HUES48 (cell line): Measurements from ENCODE around the gene AMER2.

Experiments used
- H3K27ac ChIP-seq: one replicate; pipeline ENCODE4 v1.7.0; 2013; ENCODE audit warnings: low read depth, low read length, inconsistent platforms
- H3K27me3 ChIP-seq: 2 replicates; pipeline ENCODE4 v1.6.1; 2013; ENCODE audit warnings: mild to moderate bottlenecking, low read length; ENCODE audit not compliant: control insufficient read depth, insufficient read depth
- H3K36me3 ChIP-seq: 2 replicates; pipeline ENCODE4 v1.6.1; 2013; ENCODE audit warnings: low read length; ENCODE audit not compliant: control insufficient read depth, insufficient read depth
- H3K4me1 ChIP-seq: 2 replicates; pipeline ENCODE4 v1.6.1; 2013; ENCODE audit warnings: mild to moderate bottlenecking, low read length; ENCODE audit not compliant: control insufficient read depth, insufficient read depth
- H3K4me3 ChIP-seq: 2 replicates; pipeline ENCODE4 v1.5.1; 2013; ENCODE audit warnings: mild to moderate bottlenecking, low read depth, low read length
- H3K9ac ChIP-seq: 2 replicates; pipeline ENCODE4 v1.6.1; 2013; ENCODE audit warnings: mild to moderate bottlenecking, low read depth, low read length, moderate library complexity
- H3K9me3 ChIP-seq: 2 replicates; pipeline ENCODE4 v1.6.1; 2013; ENCODE audit warnings: low read length; ENCODE audit not compliant: control insufficient read depth, insufficient read depth

The AMER2 gene

DNA sequence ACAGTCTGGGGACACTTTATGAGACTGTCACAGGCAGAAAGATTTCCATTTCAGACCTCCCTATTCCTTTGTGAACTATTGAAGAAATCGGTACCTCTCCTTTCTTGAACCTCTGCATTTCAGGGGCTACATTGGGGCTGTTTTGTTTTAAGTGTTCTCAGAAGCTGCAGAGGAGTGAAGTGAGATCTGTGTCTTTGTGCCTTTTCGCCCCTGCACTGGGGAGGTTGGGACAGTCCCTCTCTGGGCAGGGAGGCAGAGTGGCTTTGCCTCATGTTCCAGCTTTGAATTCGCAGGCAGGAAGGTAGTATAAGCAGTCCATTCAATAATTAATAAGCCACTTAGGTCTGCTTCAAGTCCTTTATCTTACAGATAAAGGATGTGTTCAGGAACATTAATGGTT lies 9.5 kb upstream of the AMER2 start:
- no peaks in the 10 kb centered on the region for H3K36me3 ChIP-seq
- no peaks in the 10 kb centered on the region for H3K9me3 ChIP-seq
- H3K27me3 ChIP-seq = peaks cover 3% of the 10 kb centered on the region; the same call in 1 of the 2 replicates
- no peak overlapping the region for H3K4me3 ChIP-seq
- no peak overlapping the region for H3K27ac ChIP-seq
- no peak overlapping the region for H3K9ac ChIP-seq
- peaks cover 8% of the 10 kb centered on the region; the same call in 1 of the 2 replicates for H3K4me1 ChIP-seq

DNA sequence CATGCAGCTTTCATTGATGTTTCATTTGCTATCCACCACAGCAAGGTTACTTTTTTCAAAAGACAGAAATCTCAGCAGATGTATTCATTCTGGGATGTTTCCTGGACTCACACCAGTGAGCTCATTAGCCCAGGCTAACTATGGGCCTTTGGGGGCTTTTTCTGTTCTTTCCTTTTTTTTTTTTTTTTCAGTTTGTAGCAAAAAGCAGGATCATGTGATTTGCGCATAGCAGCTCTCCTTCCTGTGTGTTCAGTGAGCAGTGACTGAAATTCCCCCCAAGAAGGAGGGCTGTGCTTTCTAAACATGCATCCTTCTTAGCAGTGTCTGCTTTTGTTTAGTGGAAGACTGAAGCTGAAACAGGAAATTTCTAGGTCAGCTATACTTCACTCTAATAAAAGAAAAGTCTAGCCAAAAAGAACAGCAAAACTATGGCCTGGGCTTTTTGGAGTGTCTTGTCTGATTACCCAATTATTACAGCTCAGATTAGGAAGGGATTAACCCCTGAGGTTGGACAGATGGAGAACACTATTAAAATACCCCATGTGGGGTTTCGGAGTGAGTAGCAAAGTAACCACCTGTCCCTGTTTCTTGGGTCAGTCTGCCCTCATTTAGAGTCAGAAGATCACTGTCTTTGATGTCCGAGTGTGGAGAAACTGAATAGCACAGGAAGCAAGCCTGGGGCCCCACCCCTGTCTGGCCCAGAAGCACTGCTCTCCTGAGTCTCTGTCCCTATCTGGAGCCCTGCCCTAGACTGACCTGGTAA lies 8.9 kb upstream of the AMER2 start:
- Histone ChIP-seq H3K4me3 (no peak overlapping the region), H3K27ac (no peak overlapping the region), H3K27me3 (peaks cover 3% of the 10 kb centered on the region; the same call in 1 of the 2 replicates), H3K36me3 (no peaks in the 10 kb centered on the region), H3K9me3 (no peaks in the 10 kb centered on the region), H3K4me1 (peaks cover 8% of the 10 kb centered on the region; the same call in 1 of the 2 replicates), H3K9ac (no peak overlapping the region)

DNA sequence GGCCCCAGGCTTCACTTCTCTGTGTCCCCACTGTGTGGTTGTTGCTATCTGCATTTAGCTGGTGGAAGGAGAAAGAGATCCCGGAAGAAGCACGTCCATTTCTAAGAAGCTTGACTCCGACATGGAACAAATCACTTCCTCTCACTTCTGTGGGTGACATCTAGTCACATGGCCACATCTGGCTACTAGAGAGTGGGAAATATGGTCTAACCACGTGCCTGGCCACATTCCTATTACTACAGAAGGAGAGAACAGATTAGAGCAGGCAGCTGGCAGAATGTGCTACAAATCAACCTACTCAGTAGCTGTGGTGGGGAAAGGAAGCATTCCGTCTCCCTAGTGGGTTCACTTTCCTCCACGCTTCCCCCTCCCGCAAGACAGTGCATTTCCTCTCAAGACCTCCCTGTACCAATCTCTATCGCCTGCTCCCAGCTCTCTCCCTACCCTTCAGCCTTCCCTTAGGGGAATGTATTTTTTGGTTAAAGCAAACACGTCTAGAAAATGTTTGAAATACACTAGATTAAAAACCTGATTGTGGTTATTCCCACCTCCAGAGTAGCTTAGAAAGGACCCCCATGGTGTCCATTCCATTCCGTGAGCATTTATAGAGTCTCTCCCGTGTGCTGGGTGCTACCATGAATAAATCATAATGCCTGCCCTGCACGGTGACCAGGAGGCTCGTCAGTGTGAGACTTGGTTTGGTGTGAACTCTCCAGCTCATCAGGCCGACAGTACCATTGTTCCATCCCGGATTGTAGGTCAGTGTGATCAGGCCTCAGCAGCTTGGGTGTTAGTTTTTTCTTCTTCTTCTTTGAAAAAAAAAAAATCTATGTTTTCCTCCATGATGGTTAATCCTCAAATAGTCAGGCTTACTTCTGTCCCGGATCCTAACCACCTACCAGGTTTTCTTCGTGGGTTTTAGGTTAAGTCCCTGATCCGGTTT lies 8.0 kb upstream of the AMER2 start:
- Histone ChIP-seq H3K9me3 (no peaks in the 10 kb centered on the region), H3K9ac (no peak overlapping the region), H3K4me3 (no peak overlapping the region), H3K27ac (no peak overlapping the region), H3K36me3 (no peaks in the 10 kb centered on the region), H3K4me1 (peaks cover 8% of the 10 kb centered on the region; the same call in 1 of the 2 replicates), H3K27me3 (peaks cover 3% of the 10 kb centered on the region; the same call in 1 of the 2 replicates)

DNA sequence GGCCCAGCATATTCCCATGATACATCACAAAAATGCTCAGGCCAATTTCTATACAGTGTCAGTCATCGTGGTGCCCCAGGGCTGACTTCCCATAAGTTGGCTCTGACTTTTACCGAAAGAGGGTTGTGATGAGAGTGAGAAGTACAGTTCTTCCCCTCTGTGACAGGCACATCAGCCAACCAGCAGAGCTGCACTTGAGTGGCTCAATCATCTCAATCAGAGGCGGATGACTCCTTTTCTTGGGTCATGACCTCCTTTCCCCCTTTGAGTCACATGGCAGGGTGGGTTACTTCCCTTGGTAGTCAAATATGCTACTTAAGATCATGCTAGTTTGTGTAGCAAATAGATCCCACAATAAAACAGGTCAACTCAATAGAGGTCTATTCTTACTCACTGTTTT lies 6.9 kb upstream of the AMER2 start:
- H3K9me3 ChIP-seq = no peaks in the 10 kb centered on the region
- H3K36me3 ChIP-seq = no peaks in the 10 kb centered on the region
- peaks cover 7% of the 10 kb centered on the region for H3K27me3 ChIP-seq
- H3K4me3 ChIP-seq = no peak overlapping the region
- no peak overlapping the region for H3K27ac ChIP-seq
- no peak overlapping the region for H3K9ac ChIP-seq
- H3K4me1 ChIP-seq = peaks cover 8% of the 10 kb centered on the region; the same call in 1 of the 2 replicates

DNA sequence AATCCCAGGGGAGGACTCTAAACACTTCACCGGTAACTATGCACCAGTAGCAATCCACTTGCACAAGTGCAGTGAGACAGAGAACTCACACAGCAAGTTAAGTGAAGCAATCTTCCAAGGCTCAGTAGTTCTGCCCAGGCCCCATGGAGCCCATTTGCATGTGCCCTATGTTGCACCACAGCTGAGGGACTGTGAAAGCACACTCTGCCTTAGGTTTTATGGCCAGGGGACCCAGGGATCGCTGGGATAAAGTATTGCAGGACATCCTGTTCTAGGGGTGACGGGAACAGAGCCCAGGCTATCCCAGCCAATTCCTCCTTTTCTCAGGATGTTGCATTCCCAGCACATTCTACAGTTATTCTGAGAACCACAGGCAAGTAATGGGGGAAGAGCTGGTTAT lies 6.0 kb upstream of the AMER2 start:
- no peaks in the 10 kb centered on the region for H3K9me3 ChIP-seq
- no peak overlapping the region for H3K9ac ChIP-seq
- H3K36me3 ChIP-seq = no peaks in the 10 kb centered on the region
- H3K4me3 ChIP-seq = no peak overlapping the region
- H3K27ac ChIP-seq = no peak overlapping the region
- peaks cover 16% of the 10 kb centered on the region for H3K27me3 ChIP-seq
- peaks cover 16% of the 10 kb centered on the region for H3K4me1 ChIP-seq

DNA sequence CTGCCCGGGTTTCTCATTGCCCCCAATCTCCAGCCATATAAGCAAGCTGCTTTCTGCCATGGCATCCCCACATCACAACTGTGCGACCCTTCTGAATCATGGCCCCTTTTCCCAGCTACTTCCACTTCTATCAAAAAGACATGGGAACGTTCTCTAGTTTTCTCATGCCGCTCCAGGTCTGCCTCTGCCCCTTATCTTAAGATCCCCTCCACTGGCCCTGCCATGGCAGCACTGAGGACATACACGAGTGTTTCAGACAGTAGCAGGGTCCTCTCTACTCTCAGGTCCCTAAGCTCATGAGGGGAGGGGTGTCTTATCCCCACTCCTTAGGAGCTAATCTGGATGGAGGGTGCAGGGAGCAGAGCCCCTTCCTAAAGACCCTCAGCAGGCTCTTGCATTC lies 5.5 kb upstream of the AMER2 start:
- peaks cover 21% of the 10 kb centered on the region for H3K27me3 ChIP-seq
- H3K4me1 ChIP-seq = peaks cover 16% of the 10 kb centered on the region
- H3K4me3 ChIP-seq = no peak overlapping the region
- H3K27ac ChIP-seq = no peak overlapping the region
- no peaks in the 10 kb centered on the region for H3K9me3 ChIP-seq
- H3K9ac ChIP-seq = no peak overlapping the region
- H3K36me3 ChIP-seq = no peaks in the 10 kb centered on the region

DNA sequence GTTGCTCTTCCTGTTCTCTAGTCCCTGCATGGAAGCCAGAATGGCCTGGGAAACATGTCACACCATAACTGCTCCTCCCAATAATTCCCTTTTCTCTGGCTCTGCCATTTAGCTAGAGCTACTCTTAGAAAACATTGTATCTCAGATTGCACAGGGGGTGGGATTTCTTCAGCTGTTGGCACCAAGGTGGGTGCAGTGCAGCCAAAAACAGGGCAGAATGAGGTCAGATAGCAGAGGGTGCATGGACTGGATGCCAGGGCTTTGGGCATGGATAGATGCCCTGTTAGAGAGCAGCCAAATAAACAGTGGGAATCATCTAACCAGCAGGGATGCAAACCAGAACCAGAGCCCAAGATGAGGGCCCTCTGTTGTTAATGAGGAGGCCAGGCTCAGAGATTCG lies 4.9 kb upstream of the AMER2 start:
- peaks cover 27% of the 10 kb centered on the region for H3K27me3 ChIP-seq
- H3K4me1 ChIP-seq = peaks cover 19% of the 10 kb centered on the region
- no peak overlapping the region for H3K9ac ChIP-seq
- no peak overlapping the region for H3K27ac ChIP-seq
- H3K36me3 ChIP-seq = no peaks in the 10 kb centered on the region
- no peak overlapping the region for H3K4me3 ChIP-seq
- H3K9me3 ChIP-seq = no peaks in the 10 kb centered on the region

DNA sequence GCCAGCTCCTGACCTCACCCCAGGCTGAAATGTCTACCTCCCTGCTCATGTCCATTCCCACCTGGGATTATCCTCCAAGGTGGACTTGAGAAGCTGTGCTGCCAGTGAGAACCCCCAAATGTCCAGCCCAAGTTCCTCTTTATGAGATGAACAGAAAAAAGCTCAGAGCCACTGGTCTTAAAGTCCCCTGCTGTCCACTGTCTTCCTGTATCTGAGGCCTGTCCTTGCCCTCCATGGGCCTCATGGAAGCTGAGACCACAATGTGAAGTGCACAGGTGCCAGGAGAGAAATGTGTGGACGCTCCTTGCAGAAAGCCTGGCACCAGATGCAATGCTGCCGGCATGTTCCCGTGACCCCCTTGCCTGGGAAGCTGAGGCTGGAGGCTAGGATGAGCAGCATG lies 3.3 kb upstream of the AMER2 start:
- H3K4me1 ChIP-seq = peaks cover 16% of the 10 kb centered on the region

DNA sequence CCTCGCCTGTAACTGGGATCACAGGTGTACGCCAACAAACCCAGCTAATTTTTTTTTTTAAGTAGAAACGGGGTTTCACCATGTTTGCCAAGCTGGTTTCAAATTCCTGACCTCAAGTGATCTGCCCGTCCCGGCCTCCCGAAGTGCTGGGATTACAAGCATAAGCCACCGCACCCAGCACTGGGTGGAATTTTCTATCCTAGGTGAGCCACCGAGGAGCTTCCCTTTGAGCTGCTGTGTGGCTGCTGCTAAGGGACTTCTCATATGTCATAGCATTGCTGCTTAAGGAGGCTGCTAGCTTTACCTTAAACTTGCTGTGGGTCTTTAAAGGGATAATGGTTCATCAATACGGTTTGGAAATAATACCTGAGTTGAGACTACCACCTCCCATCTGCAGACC lies 2.9 kb upstream of the AMER2 start:
- peaks cover 47% of the 10 kb centered on the region for H3K27me3 ChIP-seq
- no peak overlapping the region for H3K9ac ChIP-seq
- no peaks in the 10 kb centered on the region for H3K9me3 ChIP-seq
- no peak overlapping the region for H3K27ac ChIP-seq
- H3K36me3 ChIP-seq = no peaks in the 10 kb centered on the region
- H3K4me1 ChIP-seq = peaks cover 16% of the 10 kb centered on the region
- no peak overlapping the region for H3K4me3 ChIP-seq

More for the DNA sequence above, 3.3 kb upstream of the AMER2 start:
- Histone ChIP-seq H3K27ac (no peak overlapping the region), H3K36me3 (no peaks in the 10 kb centered on the region), H3K4me3 (no peak overlapping the region), H3K9ac (no peak overlapping the region), H3K27me3 (peaks cover 43% of the 10 kb centered on the region), H3K9me3 (no peaks in the 10 kb centered on the region)

DNA sequence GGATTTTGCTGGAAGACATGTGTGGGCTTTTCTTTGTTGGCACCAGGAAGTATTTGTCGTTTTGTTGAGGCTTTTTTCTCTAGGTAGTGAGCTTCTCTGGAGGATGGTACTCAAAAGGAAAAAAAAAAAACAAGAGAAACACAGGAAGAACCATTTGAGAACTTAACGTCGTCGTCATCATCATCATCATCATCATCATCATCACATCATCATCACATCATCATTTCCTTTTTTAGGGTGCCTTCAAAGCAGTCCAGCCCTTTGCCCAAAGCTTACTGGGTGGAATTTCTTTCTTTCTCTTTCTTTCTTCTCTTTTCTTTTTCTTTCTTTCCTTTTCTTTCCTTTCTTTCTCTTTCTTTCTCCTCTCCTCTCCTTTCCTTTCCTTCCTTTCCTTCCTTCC lies 2.2 kb upstream of the AMER2 start:
- Histone ChIP-seq H3K36me3 (no peaks in the 10 kb centered on the region), H3K9ac (no peak overlapping the region), H3K27ac (no peak overlapping the region), H3K9me3 (no peaks in the 10 kb centered on the region), H3K27me3 (peaks cover 54% of the 10 kb centered on the region), H3K4me3 (no peak overlapping the region), H3K4me1 (peaks cover 16% of the 10 kb centered on the region)

DNA sequence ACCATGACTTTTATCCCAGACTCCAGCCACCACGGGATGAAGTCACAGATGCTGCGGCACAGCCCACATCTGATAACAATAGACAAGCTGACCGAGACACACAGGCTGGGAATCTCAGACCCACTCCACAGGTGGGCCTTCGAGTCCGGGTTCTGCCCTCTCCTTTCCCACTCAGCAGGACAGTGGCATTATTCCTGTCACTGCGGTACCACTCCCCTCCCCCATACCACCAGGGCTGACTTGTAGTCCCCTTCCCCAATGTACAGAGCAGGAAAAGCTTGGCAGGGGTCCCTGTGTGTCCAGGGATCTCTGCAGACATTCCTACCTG lies 179 bp upstream of the AMER2 start:
- Histone ChIP-seq H3K9me3 (no peaks in the 10 kb centered on the region), H3K27ac (no peak overlapping the region), H3K27me3 (peaks cover 59% of the 10 kb centered on the region), H3K36me3 (no peaks in the 10 kb centered on the region), H3K9ac (no peak overlapping the region), H3K4me3 (peak overlapping the region; percentile 62; the same call in 1 of the 2 replicates), H3K4me1 (peaks cover 23% of the 10 kb centered on the region)
